Measurements from ENCODE around the gene DNAJC7.

DNAJC7 gene

GRCh38 chr17:42009170-42009569 is 8.1 kb downstream of the DNAJC7 start:
- no peak for TF ChIP-seq CTCF (IDR thresholded peaks at IDR 0.05; ENCODE audit: low read depth, low read length)
- H3K4me3 ChIP-seq (ENCODE audit: low read depth, low read length): no peak overlapping the region

DNA sequence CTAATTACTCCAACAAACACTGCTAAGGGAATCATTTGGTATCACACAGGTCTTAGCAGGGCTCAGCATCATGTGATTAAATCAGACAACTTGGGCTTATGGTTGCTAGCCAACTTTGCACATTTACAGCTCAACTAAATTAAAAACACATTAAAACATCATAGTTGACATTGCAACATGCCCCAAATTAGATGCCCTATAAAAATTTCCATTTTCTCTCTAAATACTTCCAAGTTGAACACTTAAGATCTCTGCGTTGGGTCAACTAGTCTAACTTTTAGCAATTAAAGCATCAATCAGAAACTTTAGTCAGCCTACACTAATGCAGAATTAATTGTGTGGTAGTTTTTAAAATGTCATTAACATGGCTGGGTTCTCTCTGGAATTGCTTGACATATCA is 12.1 kb downstream of the DNAJC7 start:
- TF ChIP-seq CTCF (IDR thresholded peaks at IDR 0.05; ENCODE audit: low read depth, low read length): no peak

GRCh38 chr17:42002792-42003301 is 14.4 kb downstream of the DNAJC7 start:
- no peak for TF ChIP-seq CTCF (IDR thresholded peaks at IDR 0.05; ENCODE audit: low read depth, low read length)
- H3K4me3 ChIP-seq (ENCODE audit: low read depth, low read length): no peak overlapping the region

More for the DNA sequence above, 12.1 kb downstream of the DNAJC7 start:
- no peak overlapping the region for H3K4me3 ChIP-seq (ENCODE audit: low read depth, low read length)

DNA sequence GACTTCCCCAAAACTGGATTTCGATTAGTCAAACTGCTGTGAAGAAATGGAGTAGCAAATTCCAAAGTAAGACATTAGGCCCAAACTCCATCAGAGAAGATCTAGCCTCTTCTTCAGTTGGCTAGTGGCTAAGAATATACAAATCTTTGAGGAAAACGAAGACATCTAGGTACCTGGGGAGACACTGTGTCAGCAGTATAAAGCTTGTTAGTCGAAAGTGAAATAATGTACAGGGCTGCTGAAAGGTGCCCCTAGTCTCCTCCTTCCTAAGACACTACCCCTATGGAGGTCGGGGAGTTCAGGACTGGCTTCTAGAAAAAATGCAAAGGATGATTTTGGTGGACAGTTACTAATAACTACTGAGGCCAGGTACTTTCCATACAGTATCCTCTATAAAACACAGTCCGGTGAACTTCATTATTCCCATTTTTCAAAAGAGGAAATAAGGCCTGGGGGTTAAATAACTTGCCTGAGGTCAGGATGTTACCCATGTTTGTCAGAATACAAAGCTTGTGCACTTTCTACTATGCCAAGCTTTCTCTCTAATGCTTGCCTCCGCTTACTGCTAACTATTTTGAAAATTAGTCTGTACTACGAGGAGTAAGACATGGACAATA is 15.0 kb downstream of the DNAJC7 start:
- no peak overlapping the region for H3K4me3 ChIP-seq (ENCODE audit: low read depth, low read length)
- no peak for TF ChIP-seq CTCF (IDR thresholded peaks at IDR 0.05; ENCODE audit: low read depth, low read length)

DNA sequence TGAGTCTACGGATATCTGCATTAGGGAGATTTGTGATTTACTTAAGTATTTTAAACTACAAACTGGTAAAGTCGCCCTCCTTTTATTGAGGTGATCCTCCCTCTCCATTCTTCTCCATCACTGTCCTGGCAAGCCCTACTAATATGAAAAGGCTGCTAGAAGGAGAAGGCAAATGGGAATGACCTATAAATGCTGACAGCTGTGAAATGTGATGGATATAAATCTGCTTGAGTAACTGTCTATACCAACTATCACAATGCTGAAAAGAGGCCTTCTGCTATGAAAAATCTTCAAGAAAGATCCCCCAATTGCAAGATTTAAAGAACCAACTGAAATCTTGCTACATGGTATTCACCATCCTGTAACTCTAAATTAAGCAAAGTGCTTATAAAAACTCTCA is 15.5 kb downstream of the DNAJC7 start:
- no peak for TF ChIP-seq CTCF (IDR thresholded peaks at IDR 0.05; ENCODE audit: low read depth, low read length)
- no peak overlapping the region for H3K4me3 ChIP-seq (ENCODE audit: low read depth, low read length)

DNA sequence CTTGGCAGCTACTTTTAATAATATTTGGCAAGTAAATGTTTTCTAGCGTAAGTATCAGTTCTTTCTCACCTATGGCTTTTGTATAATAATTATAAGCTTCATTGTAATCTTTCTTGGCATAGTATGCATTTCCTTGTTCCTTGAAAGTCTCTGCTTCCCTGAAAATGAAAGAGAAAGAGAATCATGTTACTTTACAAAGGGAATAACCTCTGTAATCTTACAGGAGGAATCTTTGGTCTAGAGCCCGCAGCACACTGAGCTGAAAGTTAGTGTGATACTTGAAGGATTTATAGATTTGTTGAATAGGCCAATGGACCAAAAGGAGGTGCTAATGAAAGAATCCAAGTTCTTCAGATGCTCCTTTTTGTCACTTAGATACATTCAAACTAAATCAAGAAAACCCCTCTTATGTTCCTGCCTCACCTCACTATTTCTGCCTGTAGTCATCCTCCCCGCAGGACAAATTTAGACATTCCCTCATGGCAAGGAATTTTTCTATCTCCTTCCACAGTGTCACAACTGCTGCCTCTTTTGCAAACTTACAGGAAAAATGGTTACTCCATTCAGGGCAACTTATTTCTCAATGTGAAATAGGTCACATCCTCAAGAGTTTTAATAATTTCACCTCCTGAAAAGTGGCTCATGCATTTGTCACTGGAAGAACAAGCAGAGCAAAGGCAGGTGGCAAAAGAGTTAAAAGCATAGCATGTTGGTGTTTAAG is 16.7 kb downstream of the DNAJC7 start:
- no peak for TF ChIP-seq CTCF (IDR thresholded peaks at IDR 0.05; ENCODE audit: low read depth, low read length)
- no peak overlapping the region for H3K4me3 ChIP-seq (ENCODE audit: low read depth, low read length)

GRCh38 chr17:41998497-41998896 is 18.7 kb downstream of the DNAJC7 start:
- H3K4me3 ChIP-seq (ENCODE audit: low read depth, low read length): no peak overlapping the region
- TF ChIP-seq CTCF (IDR thresholded peaks at IDR 0.05; ENCODE audit: low read depth, low read length): no peak
